Smooth muscle cell (in vitro differentiated cells): ENCODE data around the gene CARD14. TPM values are rescaled to one million over a fixed set of nuclear protein-coding genes. Genes with fewer than 3 reads are reported as not detected.

Experiments used
- DNase-seq: peaks from one replicate; lab custom pipeline; 2025; ENCODE audit not compliant: unreplicated experiment; lab: John Stamatoyannopoulos, UW
- H2AFZ ChIP-seq: fragments of 200-600 bp; sonication (generic); 2 replicates; pipeline ENCODE4 v1.6.0; 2016; ENCODE audit warnings: antibody characterized with exemption, low read depth, mild to moderate bottlenecking
- H3F3A ChIP-seq: fragments of 200-600 bp; sonication (generic); 2 replicates; pipeline ENCODE4 v1.6.0; 2017; ENCODE audit warnings: antibody characterized with exemption, low read depth
- H3K27ac ChIP-seq: fragments of 200-600 bp; sonication (generic); 2 replicates; pipeline ENCODE4 v1.5.1; 2016; ENCODE audit warnings: low read depth, mild to moderate bottlenecking
- H3K27me3 ChIP-seq: fragments of 200-600 bp; sonication (generic); 2 replicates; pipeline ENCODE4 v1.6.1; 2016; ENCODE audit warnings: low read depth, mild to moderate bottlenecking
- H3K36me3 ChIP-seq: fragments of 200-600 bp; sonication (generic); 2 replicates; pipeline ENCODE4 v1.5.1; 2016; ENCODE audit warnings: low read depth
- H3K4me1 ChIP-seq: fragments of 200-600 bp; sonication (generic); 2 replicates; pipeline ENCODE4 v1.5.1; 2016; ENCODE audit warnings: low read depth
- H3K4me2 ChIP-seq: fragments of 200-600 bp; sonication (generic); 2 replicates; pipeline ENCODE4 v1.6.0; 2016; ENCODE audit warnings: mild to moderate bottlenecking
- H3K4me3 ChIP-seq: fragments of 200-600 bp; sonication (generic); 2 replicates; pipeline ENCODE4 v1.5.1; 2016; ENCODE audit warnings: mild to moderate bottlenecking
- H3K79me2 ChIP-seq: fragments of 200-600 bp; sonication (generic); 2 replicates; pipeline ENCODE4 v1.6.0; 2016; ENCODE audit warnings: low read depth, mild to moderate bottlenecking
- H3K9ac ChIP-seq: fragments of 200-600 bp; sonication (generic); 2 replicates; pipeline ENCODE4 v1.6.0; 2016; ENCODE audit warnings: low read depth
- H3K9me3 ChIP-seq: fragments of 200-600 bp; sonication (generic); replicated peaks from 2 replicates; pipeline ENCODE4 v1.5.1; 2016; ENCODE audit warnings: low read depth
- H4K20me1 ChIP-seq: fragments of 200-600 bp; sonication (generic); 2 replicates; pipeline ENCODE4 v1.6.0; 2016; ENCODE audit warnings: low read depth
- WGBS: methylation state at CpG from one replicate; pipeline ENCODE4 v1.1.7; 2016; ENCODE audit warnings: low lambda C conversion rate; 5-methylcytosine and 5-hydroxymethylcytosine counted together
- polyA plus RNA-seq: library from polyadenylated mRNA; unstranded; fragments of >200 nt; fragmentation: Nextera tagmentation; extraction: Ambion mirVana; gene quantifications from 2 replicates; pipeline ENCODE4 v1.2.1, GENCODE V29; 2016
- total RNA-seq: library from RNA; depleted of rRNA; stranded (reverse); fragments of >200 nt; gene quantifications from 2 replicates; pipeline ENCODE4 v1.2.3, GENCODE V29; 2014
- TF ChIP-seq, protein P1 (sequence below): fragments of 200-600 bp; sonication (generic); IDR thresholded peaks from 2 replicates; pipeline ENCODE4 v1.5.1; 2017; ENCODE audit warnings: borderline replicate concordance, mild to moderate bottlenecking, antibody characterized with exemption; ENCODE audit not compliant: insufficient read depth, poor library complexity, severe bottlenecking

CARD14 gene
- total and polyA plus RNA-seq, 2 experiments from 2014 or later, result 1.0 to 1.8 TPM

DNA sequence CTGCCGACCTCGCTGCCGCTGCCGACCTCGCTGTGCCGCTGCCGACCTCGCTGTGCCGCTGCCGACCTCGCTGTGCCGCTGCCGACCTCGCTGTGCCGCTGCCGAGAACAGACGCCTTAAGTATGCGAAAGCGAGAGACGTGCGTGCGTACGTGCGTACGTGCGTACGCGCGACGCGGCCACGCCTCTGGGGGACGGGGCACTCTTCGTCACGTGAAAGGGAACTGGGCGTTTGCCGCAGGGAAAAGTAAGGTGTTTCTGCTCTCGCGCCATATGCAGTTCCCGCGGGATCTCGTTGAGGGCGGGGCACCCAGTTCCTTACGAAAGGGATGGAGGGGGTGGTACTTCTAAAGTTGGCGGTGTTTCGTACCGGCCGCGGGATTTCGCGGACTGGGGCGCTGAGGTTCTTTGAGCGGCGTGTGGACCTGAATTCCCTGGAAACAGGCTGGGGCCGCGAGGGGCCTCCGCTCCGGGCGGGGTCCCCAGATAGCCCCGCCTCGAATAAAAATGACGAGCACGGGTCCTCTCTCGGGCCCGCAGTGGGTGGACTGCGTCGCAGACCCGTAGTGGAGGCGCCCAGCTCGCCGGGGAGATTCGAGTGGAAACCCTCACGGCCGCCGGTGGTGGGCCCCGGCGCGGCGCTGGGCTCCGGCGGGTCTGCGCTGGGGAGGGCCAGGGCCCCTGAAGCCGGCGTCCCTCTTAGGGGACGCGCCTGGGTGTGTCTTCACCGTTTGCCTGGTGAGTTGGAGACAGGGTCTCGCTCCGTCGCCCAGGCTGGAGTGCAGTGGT, 22.6 kb upstream of the CARD14 start, which contains the start of gene EIF4A3:
TSS of gene EIF4A3 (minus strand) at position 94 of the 788 bp plus-strand sequence. CDS start 167 bp downstream, outside the sequence.
- DNase-seq, result peak; percentile 85
- Histone ChIP-seq H3K4me2 (peak within 1 kb of the TSS; percentile 97), H3K27me3 (no peaks in the 10 kb centered on the region), H3K9ac (peak within 1 kb of the TSS; percentile 95), H3K4me3 (peak within 1 kb of the TSS; percentile 86), H3K36me3 (peaks cover 5% of the 10 kb centered on the region), H3K79me2 (peaks cover 55% of the 10 kb centered on the region), H3K4me1 (peaks cover 19% of the 10 kb centered on the region), H3F3A (peaks cover 21% of the 10 kb centered on the region), H3K9me3 (no peaks in the 10 kb centered on the region), H2AFZ (peak within 1 kb of the TSS; percentile 68), H4K20me1 (peaks cover 45% of the 10 kb centered on the region), H3K27ac (peak within 1 kb of the TSS; percentile 90)
- TF ChIP-seq, protein P1, sequence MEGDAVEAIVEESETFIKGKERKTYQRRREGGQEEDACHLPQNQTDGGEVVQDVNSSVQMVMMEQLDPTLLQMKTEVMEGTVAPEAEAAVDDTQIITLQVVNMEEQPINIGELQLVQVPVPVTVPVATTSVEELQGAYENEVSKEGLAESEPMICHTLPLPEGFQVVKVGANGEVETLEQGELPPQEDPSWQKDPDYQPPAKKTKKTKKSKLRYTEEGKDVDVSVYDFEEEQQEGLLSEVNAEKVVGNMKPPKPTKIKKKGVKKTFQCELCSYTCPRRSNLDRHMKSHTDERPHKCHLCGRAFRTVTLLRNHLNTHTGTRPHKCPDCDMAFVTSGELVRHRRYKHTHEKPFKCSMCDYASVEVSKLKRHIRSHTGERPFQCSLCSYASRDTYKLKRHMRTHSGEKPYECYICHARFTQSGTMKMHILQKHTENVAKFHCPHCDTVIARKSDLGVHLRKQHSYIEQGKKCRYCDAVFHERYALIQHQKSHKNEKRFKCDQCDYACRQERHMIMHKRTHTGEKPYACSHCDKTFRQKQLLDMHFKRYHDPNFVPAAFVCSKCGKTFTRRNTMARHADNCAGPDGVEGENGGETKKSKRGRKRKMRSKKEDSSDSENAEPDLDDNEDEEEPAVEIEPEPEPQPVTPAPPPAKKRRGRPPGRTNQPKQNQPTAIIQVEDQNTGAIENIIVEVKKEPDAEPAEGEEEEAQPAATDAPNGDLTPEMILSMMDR, result peak; percentile 4
- under 1% methylated on average over 90 of the region's 90 CpGs for WGBS

DNA sequence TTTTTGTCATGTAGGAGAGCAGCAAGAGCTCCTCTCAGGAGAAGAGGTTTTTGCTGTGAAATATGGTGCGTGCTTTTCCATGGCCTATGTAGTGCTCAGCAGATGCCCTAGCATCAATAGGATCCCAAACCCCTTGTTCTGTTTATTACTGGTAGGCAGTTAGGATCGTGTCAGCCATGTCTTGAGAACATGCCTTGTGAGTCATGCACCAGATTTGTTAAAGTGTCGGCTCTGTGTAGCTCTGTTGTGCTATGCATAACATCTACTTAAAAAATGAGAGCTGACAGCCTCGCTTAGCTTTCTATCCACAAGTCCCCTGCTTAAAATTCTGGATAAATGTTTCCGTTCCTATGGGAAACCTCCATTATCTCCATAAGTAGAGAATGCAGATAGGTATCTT, 18.5 kb upstream of the CARD14 start:
- H3K4me2 ChIP-seq, result peak overlapping the region; percentile 70

GRCh38 chr17:80152081-80152702, 17.6 kb upstream of the CARD14 start:
- Histone ChIP-seq H3K4me1 (peaks cover 5% of the 10 kb centered on the region), H3K27ac (peak overlapping the region; percentile 95), H3K27me3 (no peaks in the 10 kb centered on the region), H2AFZ (no peak overlapping the region), H3K4me3 (no peak overlapping the region), H3K36me3 (no peaks in the 10 kb centered on the region), H3K9me3 (no peaks in the 10 kb centered on the region), H4K20me1 (no peaks in the 10 kb centered on the region), H3K9ac (peak overlapping the region; percentile 53), H3K79me2 (peaks cover 10% of the 10 kb centered on the region), H3F3A (peaks cover 24% of the 10 kb centered on the region), H3K4me2 (peak overlapping the region; percentile 70)
- no peak for DNase-seq
- WGBS, result 58% methylated on average over 11 of the region's 11 CpGs
- TF ChIP-seq, protein P1, result no peak

More for the DNA sequence above, 18.5 kb upstream of the CARD14 start:
- Histone ChIP-seq H4K20me1 (peaks cover 4% of the 10 kb centered on the region), H3F3A (peaks cover 24% of the 10 kb centered on the region), H3K4me1 (peaks cover 5% of the 10 kb centered on the region), H3K4me3 (no peak overlapping the region), H3K79me2 (peaks cover 15% of the 10 kb centered on the region), H3K9ac (peak overlapping the region; percentile 53), H3K36me3 (no peaks in the 10 kb centered on the region), H3K9me3 (no peaks in the 10 kb centered on the region), H3K27ac (peak overlapping the region; percentile 95), H2AFZ (no peak overlapping the region), H3K27me3 (no peaks in the 10 kb centered on the region)
- 5% methylated on average over 5 of the region's 5 CpGs for WGBS
- DNase-seq, result no peak
- TF ChIP-seq, protein P1, result no peak
